ES-I3 (cell line): Measurements from ENCODE around the gene ARTN.

Experiments
- H3K36me3 ChIP-seq: 2 replicates; pipeline ENCODE4 v1.6.1; 2013; ENCODE audit warnings: mild to moderate bottlenecking, low read length, control low read depth, moderate library complexity; ENCODE audit not compliant: insufficient read depth
- H3K4me1 ChIP-seq: 2 replicates; pipeline ENCODE4 v1.6.1; 2013; ENCODE audit warnings: mild to moderate bottlenecking, control low read depth, low read length; ENCODE audit not compliant: insufficient read depth
- H3K9ac ChIP-seq: 2 replicates; pipeline ENCODE4 v1.6.1; 2013; ENCODE audit warnings: low read depth, mild to moderate bottlenecking, low read length, moderate library complexity
- H3K9me3 ChIP-seq: 2 replicates; pipeline ENCODE4 v1.6.1; 2013; ENCODE audit warnings: mild to moderate bottlenecking, low read length, moderate library complexity; ENCODE audit not compliant: control insufficient read depth, insufficient read depth

The ARTN gene

DNA sequence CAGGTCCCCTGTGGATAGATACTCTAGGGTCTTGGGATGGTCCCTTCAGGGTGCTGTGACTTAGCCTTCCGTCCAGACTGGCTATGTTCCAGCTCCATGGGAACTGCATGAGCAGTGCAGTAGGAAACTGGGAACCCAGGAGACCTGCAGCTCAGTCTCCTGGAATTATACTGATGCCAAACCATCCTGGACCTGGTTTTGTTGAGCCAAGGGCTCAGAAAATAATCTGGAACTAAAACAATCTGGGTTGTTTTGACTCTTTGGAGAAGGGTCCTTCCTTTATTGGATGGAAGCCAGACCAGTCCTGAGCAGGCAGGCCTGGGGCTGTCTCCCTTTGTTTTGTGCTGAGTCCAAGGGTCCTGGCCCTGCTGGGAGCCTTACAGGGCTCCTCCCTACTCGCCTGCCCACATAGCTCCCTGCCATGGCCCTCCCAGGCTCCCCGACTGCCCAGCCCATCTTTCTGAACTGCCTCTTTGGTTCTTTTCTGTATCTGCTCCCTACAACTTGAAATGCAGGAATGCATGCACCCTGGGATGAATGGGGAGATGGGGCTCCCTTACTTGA, 14.4 kb downstream of the ARTN start:
- H3K9ac ChIP-seq, result peak overlapping the region; percentile 69; the same call in 1 of the 2 replicates
- no peaks in the 10 kb centered on the region for H3K36me3 ChIP-seq
- peaks cover 7% of the 10 kb centered on the region; the same call in 1 of the 2 replicates for H3K4me1 ChIP-seq
- no peaks in the 10 kb centered on the region for H3K9me3 ChIP-seq

DNA sequence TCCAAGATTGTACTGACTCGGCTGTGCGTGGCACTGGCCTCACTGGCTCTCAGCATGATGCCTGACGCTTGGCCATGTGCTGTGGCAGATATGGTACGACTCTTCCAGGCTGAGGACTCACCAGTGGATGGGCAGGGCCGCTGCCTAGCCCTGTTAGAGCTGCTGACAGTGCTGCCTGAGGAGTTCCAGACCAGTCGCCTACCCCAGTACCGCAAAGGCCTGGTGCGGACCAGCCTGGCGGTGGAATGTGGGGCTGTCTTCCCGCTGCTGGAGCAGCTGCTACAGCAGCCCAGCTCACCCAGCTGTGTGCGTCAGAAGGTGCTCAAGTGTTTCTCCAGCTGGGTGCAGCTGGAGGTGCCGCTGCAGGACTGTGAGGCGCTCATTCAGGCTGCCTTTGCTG, 16.1 kb downstream of the ARTN start:
- peaks cover 11% of the 10 kb centered on the region; the same call in 1 of the 2 replicates for H3K4me1 ChIP-seq
- H3K9ac ChIP-seq, result no peak overlapping the region
- no peaks in the 10 kb centered on the region for H3K36me3 ChIP-seq
- H3K9me3 ChIP-seq, result no peaks in the 10 kb centered on the region

DNA sequence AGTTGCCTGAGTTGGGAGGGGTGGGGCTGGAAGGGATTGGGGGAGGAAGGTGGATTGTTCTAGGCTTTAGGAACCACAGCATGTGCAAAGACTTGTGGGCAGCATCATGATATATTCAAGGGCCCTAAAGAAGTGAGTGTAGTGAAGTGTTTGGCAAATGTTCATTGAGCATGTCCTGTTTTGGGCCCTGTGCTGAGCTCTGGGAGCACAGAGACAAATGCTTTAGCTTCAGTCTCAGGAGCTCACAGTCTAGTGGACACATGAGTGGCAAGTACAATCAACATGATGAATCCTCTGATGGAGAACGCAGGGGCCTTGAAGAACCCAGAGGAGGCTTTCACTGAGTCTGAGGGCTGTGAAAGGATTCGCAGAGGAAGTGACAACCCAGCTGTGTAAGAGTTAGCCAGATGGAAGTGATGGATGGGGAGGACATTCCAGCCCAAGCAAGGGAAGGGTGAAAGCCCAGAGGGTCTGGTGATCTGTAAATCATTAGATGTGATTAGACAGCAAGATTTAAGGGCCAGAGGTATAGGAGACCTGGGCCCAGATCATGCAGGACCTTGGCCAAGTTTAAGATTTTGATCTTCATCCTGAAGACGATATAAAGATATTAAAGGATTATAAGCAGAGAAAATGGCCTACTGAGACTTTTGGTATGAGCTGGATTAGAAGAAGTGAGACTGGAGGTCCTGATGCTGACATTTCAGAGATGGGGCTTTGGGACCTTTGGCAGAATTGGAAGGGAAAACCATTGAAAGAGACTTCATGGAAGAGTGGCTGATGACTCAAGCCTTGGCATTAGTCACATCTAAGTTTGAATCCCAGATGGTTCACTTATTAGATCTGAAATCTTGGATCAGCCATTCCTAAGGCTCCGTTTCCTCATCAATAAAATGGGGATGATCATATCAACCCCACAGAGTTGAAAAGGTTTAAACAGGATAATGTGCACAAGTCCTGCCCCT, 17.7 kb downstream of the ARTN start:
- H3K4me1 ChIP-seq, result peaks cover 11% of the 10 kb centered on the region; the same call in 1 of the 2 replicates
- no peaks in the 10 kb centered on the region for H3K36me3 ChIP-seq
- H3K9me3 ChIP-seq, result no peaks in the 10 kb centered on the region
- no peak overlapping the region for H3K9ac ChIP-seq

DNA sequence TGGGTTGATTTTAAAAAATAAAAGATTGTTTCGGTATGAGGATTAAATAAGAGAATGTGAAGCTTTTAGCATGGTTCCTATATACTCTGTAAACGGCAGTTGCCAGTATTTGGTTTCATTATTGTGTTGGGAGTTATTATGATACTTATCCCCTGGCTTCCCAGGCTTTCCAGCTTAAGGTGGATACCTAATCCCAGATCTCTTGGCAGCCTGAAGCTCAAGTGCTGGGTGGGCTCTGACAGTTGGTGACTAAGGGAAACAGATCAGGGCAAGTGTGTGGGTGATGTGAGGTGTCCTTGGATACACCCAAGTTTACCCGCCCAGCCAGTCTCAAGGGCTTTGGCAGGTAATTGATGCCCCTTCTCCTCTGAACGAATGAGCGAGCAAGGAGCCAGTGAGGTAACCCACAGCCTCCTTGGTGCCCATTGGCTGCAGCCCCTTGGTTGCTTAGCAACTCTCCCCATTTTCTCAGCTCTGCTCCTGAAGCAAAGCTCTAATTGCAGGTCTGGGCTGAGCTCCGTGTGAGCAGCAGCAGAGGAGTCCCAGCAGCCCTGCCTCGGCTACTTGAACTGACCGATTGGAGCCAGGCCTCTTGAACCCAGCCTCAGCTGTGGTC, 19.2 kb downstream of the ARTN start:
- no peaks in the 10 kb centered on the region for H3K9me3 ChIP-seq
- no peak overlapping the region for H3K9ac ChIP-seq
- H3K36me3 ChIP-seq, result peaks cover 4% of the 10 kb centered on the region; the same call in 1 of the 2 replicates
- peaks cover 8% of the 10 kb centered on the region; the same call in 1 of the 2 replicates for H3K4me1 ChIP-seq

DNA sequence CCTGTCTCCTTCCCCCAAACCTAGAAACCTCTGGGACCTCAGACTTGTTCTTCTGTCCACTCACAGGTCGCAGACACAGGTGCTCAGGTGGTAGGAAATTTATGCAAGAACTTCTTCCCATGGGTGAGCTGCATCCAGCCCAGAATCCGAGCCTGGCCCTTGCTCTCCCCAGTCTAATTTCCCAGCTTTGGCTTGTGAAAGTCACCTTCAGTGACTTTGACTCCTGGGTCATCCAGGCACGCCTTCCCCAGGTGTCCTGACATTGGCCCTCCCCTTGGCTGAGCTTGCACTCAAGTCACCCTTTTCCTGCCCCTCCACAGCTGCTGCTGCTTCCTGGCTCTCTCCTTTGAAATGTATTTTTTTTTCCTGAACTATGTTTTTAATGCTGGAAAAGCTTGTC, 19.8 kb downstream of the ARTN start:
- H3K36me3 ChIP-seq, result peaks cover 6% of the 10 kb centered on the region; the same call in 1 of the 2 replicates
- no peaks in the 10 kb centered on the region for H3K9me3 ChIP-seq
- no peak overlapping the region for H3K9ac ChIP-seq
- H3K4me1 ChIP-seq, result peaks cover 8% of the 10 kb centered on the region; the same call in 1 of the 2 replicates

DNA sequence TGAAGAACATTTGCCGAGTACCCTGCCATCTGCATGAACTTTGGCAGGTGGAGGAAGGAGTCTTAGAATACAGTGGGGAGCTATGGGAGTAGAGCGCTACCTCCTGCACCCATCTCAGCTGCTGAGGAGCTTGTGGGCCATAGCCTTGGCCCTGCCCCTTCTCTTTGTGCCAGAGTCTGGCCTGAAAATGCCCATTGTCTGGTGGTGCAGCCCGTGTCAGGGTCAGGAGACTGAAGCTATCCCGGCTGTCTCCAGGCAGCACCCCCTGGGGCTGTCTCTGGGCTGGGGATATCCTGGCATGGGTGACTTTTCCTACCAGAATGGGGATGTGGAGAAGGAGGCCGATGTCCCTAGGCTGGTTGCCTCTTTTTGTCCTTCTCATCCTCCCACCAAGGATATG, 20.4 kb downstream of the ARTN start:
- Histone ChIP-seq H3K9ac (no peak overlapping the region), H3K4me1 (peaks cover 8% of the 10 kb centered on the region; the same call in 1 of the 2 replicates), H3K9me3 (no peaks in the 10 kb centered on the region), H3K36me3 (peaks cover 6% of the 10 kb centered on the region; the same call in 1 of the 2 replicates)

DNA sequence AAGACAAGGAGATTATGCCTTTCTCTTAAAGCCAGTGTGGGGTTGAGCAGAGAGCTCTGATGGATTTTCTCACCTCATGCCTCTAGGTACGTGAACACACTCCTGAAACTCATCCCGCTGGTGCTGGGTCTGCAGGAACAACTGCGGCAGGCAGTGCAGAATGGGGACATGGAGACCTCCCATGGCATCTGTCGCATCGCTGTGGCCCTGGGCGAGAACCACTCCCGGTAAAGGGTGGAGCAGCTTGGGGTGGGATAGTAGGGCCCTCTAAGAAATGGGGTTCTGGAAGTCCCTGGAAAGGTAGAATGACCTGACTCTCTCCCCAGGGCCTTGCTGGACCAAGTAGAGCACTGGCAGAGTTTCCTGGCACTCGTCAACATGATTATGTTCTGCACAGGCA, 22.6 kb downstream of the ARTN start:
- peaks cover 8% of the 10 kb centered on the region; the same call in 1 of the 2 replicates for H3K4me1 ChIP-seq
- no peaks in the 10 kb centered on the region for H3K9me3 ChIP-seq
- H3K36me3 ChIP-seq, result peaks cover 6% of the 10 kb centered on the region; the same call in 1 of the 2 replicates
- no peak overlapping the region for H3K9ac ChIP-seq

DNA sequence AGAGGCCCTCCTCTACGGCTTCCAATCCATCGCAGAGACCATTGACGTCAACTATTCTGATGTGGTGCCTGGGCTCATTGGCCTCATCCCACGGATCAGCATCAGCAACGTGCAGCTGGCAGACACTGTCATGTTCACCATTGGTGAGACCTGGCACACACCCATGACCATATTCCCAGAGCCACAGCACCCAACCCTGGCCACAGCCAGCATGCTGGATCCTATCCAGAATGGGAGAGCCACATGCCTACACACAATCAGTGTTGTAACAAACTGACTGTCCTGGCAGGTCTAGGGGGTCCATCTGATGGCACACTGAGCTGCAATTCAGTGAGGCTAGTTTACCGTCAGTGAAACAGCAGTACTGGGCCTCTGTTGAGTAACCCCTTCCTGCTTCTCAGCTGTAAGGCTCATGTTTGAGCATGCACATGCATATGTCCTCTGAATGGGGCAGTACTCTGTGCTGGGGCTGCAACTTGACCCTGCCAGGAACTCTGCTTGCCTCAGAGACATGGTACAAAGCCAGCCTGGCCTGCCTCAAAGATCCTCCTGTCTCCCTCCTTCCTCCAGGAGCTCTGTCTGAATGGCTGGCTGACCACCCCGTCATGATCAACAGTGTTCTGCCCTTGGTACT, 23.9 kb downstream of the ARTN start:
- H3K36me3 ChIP-seq, result peaks cover 6% of the 10 kb centered on the region; the same call in 1 of the 2 replicates

DNA sequence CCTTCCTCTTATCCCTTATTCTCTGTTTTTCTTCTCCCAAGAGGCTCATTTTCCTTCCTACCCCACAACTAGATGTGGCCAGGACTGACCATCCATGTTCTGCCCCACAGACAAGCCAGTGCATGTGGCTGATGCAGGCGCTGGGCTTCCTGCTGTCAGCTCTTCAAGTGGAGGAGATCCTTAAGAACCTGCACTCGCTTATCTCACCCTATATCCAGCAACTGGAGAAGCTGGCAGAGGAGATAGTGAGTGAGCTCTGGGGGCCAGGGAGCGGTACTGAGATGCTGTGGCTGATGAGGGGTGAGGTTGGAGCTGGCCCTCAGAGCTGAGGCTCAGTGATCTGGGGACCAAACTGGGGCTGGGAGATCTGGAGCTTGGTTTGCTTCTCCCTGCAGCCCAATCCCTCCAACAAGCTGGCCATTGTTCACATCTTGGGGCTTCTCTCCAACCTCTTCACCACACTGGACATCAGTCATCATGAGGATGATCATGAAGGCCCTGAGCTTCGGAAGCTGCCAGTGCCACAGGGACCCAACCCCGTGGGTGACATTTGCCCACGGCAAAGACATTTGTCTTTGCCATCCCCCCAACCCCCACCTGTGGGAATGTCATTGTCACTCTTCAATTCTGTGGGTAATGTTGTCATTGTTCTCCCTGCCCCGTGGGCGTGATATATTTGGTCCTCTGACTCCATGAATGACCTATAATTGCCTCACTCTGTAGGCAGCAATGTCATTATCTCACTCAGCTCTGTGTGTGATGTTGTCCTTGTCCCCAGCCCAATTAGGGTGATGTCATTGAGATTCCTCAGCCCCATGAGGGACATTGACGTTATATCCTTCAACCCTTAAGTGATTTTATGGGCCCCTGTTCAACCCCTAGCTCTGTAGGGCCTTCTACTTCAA, 25.0 kb downstream of the ARTN start:
- H3K4me1 ChIP-seq, result no peaks in the 10 kb centered on the region
- peaks cover 6% of the 10 kb centered on the region; the same call in 1 of the 2 replicates for H3K36me3 ChIP-seq
- H3K9ac ChIP-seq, result no peak overlapping the region
- H3K9me3 ChIP-seq, result no peaks in the 10 kb centered on the region

More for the DNA sequence above, 23.9 kb downstream of the ARTN start:
- Histone ChIP-seq H3K9me3 (no peaks in the 10 kb centered on the region), H3K9ac (no peak overlapping the region), H3K4me1 (peaks cover 8% of the 10 kb centered on the region; the same call in 1 of the 2 replicates)

DNA sequence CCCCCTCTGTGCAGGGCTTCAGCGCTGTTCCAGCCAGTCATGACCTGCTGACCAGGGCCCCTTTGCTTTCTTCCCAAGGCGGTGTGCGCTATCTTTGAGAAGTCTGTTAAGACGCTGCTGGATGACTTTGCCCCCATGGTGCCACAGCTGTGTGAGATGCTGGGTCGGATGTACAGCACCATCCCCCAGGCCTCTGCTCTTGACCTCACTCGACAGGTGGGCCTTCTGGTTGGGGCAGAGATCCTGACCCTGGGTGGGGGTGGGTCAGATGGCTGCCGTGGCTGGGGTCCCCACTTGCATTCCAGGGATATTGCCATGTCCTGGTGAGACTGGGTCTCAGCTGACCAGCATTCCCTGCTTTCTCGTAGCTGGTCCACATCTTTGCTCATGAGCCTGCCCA, 27.2 kb downstream of the ARTN start:
- no peak overlapping the region for H3K9ac ChIP-seq
- no peaks in the 10 kb centered on the region for H3K9me3 ChIP-seq
- peaks cover 6% of the 10 kb centered on the region; the same call in 1 of the 2 replicates for H3K36me3 ChIP-seq
- H3K4me1 ChIP-seq, result no peaks in the 10 kb centered on the region

DNA sequence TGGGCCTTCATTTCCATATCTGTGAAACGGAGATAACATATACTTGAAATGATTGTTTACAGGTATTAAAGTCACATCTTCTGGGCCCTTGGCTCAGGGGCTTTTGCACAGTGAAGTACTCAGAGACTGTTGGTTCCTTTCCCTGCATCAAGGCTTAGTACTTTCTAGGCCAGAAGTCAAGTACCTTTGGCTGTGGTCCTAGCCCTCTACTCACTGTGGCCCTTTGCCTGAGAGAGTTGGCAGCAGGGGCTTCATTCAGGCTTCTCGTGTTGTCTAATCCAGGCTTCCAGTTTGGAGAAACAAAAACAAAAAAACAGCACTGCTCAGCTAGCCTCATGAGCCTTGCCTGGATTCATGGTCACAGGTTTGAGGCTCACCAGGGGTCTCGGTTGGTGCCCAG, 28.1 kb downstream of the ARTN start:
- H3K4me1 ChIP-seq, result no peaks in the 10 kb centered on the region
- H3K36me3 ChIP-seq, result peaks cover 6% of the 10 kb centered on the region; the same call in 1 of the 2 replicates
- no peaks in the 10 kb centered on the region for H3K9me3 ChIP-seq
- H3K9ac ChIP-seq, result no peak overlapping the region

DNA sequence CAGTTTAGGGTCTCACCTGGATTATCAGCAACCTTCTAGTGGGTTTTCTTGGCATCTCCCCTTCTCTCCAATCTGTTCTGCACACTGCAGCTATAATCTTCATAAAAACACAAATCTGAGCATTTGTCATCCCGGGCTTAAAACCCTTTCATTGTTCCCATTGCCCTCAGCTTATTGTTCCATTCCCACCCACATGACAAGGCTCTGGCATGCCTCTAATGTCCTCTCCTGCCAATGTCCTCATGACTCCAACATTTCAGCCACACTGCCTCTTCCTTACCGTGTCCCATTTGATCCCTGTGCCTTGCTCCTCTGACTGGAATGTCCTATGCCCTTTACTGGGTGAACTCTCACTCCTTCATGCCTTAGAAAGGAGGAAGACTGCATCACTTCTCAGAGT, 28.7 kb downstream of the ARTN start:
- Histone ChIP-seq H3K9ac (no peak overlapping the region), H3K36me3 (peaks cover 6% of the 10 kb centered on the region; the same call in 1 of the 2 replicates), H3K9me3 (no peaks in the 10 kb centered on the region), H3K4me1 (no peaks in the 10 kb centered on the region)

DNA sequence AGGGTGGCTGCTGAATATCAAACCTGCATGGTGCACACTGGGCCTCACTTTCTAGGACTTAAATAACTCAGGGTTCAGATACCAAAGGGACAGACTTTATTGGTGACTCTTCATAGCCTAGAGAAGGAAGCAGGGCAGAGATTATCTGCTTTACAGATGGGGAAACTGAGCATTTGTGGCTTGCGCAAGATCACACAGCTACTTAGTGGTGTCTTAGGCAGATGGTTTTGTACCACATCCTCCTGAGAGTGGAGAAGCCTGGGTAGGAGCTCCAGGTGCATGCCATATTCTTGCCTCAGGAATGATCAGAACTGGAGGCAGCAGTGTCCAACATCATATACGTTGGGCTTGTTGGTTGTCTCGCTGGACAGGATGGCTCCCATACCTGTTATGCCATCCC, 29.4 kb downstream of the ARTN start:
- H3K4me1 ChIP-seq, result no peaks in the 10 kb centered on the region
- H3K9ac ChIP-seq, result no peak overlapping the region
- H3K9me3 ChIP-seq, result no peaks in the 10 kb centered on the region
- H3K36me3 ChIP-seq, result 0 out of 2 replicates have a peak, but pooled peaks cover under 1% of the 10 kb centered on the region
